Stomach (tissue), 9 donors: ENCODE results near the gene SELENOO. TPM values are rescaled to one million over a fixed set of nuclear protein-coding genes. Genes with fewer than 3 reads are reported as not detected.

ENCODE experiments used
- DNase-seq, 2 donors: peaks; one replicate each; pipeline versions ENCODE4 v3.0.0 to v3.0.0-alpha.2; 2013 to 2019
- H3K27ac ChIP-seq, 5 donors: fragments of 200-600 bp in 4 of 5; sonication (generic) in 4 of 5; one replicate each; pipeline ENCODE4 v1.5.1; 2013 to 2019; ENCODE audit warnings: mild to moderate bottlenecking in 1 of 5, moderate library complexity in 1 of 5
- H3K27me3 ChIP-seq, 3 donors: fragments of 200-600 bp; sonication (generic); one replicate each; pipeline ENCODE4 v1.5.1; 2017 to 2019; ENCODE audit warnings: mixed run types in 1 of 3
- H3K36me3 ChIP-seq, 4 donors: fragments of 200-600 bp; sonication (generic); 1 replicate in 3 of 4; 2 replicates in 1 of 4; pipeline ENCODE4 v1.5.1; 2016 to 2019
- H3K4me1 ChIP-seq, 4 donors: fragments of 200-600 bp; sonication (generic); one replicate each; pipeline ENCODE4 v1.5.1; 2016 to 2019
- H3K4me3 ChIP-seq, 4 donors: fragments of 200-600 bp; sonication (generic) in 3 of 4; one replicate each; pipeline ENCODE4 v1.5.1; 2016 to 2019; ENCODE audit warnings: mild to moderate bottlenecking in 1 of 4
- H3K9me3 ChIP-seq, 4 donors: fragments of 200-600 bp; sonication (generic); one replicate each; pipeline ENCODE4 v1.5.1; 2016 to 2019
- CTCF ChIP-seq, 7 experiments: fragments of 450-650 bp in 4 of 7; fragments of 200-600 bp in 3 of 7; sonication (generic) in 3 of 7; IDR thresholded peaks; one replicate each; pipeline ENCODE4 v1.5.1; 2016 to 2019; ENCODE audit warnings: antibody characterized with exemption in 7 of 7, control low read depth in 2 of 7, mild to moderate bottlenecking in 1 of 7
- EP300 ChIP-seq: sonication (generic); formaldehyde crosslinking; IDR thresholded peaks from one replicate; pipeline ENCODE4 v1.6.1; 2017; ENCODE audit warnings: antibody characterized with exemption
- POLR2A ChIP-seq, 4 donors: fragments of 450-650 bp; IDR thresholded peaks; one replicate each; pipeline ENCODE4 v1.6.1; 2016; ENCODE audit warnings: antibody characterized with exemption in 4 of 4, control low read depth in 2 of 4, mild to moderate bottlenecking in 1 of 4, moderate library complexity in 1 of 4
- POLR2AphosphoS5 ChIP-seq, 3 donors: sonication (generic); formaldehyde crosslinking; IDR thresholded peaks; one replicate each; pipeline ENCODE4 v1.6.1; 2016; ENCODE audit warnings: antibody characterized with exemption in 3 of 3
- WGBS, 5 donors: extraction: QIAGEN DNeasy Blood & Tissue Kit in 3 of 5; methylation state at CpG; one replicate each; pipeline versions ENCODE4 v1.1.5 to v1.1.7; 2013 to 2018; 5-methylcytosine and 5-hydroxymethylcytosine counted together
- intact Hi-C: fragments of 100-400 bp; cut with DNase I; formaldehyde crosslinking; loops from one replicate; pipeline ENCODE4 v1.15.1; 2023; ENCODE audit warnings: low total_unique reads
- polyA plus RNA-seq, 3 donors: library from polyadenylated mRNA; stranded (reverse); fragments of 200-250 nt; gene quantifications; one replicate each; pipeline ENCODE4 v1.2.3, GENCODE V29; 2013
- total RNA-seq, 5 donors: library from RNA; depleted of rRNA; stranded (reverse); fragments of >200 nt; gene quantifications; one replicate each; pipeline versions ENCODE4 v1.1.0 to v1.2.3, GENCODE V29; 2014 to 2016
- donor health status: healthy with polysubstance abuse.
- donor health status: Bipolar disorder and iron deficiency.
- donor health status: healthy.

SELENOO gene
- total and polyA plus RNA-seq, 8 donors, result 10.1 to 185 (median 35.3) TPM

GRCh38 chr22:50198624-50199017 is 2.2 kb upstream of the SELENOO start:
- Histone ChIP-seq H3K27ac (no peak overlapping the region), H3K4me1 (peaks cover 17 to 42% (median 29%) of the 10 kb centered on the region in 4 donors), H3K27me3 (no peaks in the 10 kb centered on the region), H3K9me3 (no peaks in the 10 kb centered on the region), H3K36me3 (peaks cover 28 to 65% (median 58%) of the 10 kb centered on the region in 4 donors), H3K4me3 (no peak overlapping the region)
- intact Hi-C loops, result no loop called here
- no peak for DNase-seq
- 89 to 94% (median 91%) methylated on average over 10 to 16 of the region's 16 CpGs for WGBS, 5 donors
- TF ChIP-seq POLR2AphosphoS5 (IDR thresholded peaks at IDR 0.05) (no peak), EP300 (no peak), POLR2A (IDR thresholded peaks at IDR 0.05) (no peak), CTCF (IDR thresholded peaks at IDR 0.05) (no peak)

- TF ChIP-seq CTCF (IDR thresholded peaks at IDR 0.05), result no peak
- no peak for TF ChIP-seq EP300
- TF ChIP-seq POLR2A (IDR thresholded peaks at IDR 0.05), result no peak
- TF ChIP-seq POLR2AphosphoS5 (IDR thresholded peaks at IDR 0.05), result no peak
- intact Hi-C loops, result no loop called here
- WGBS, 5 donors, result 69 to 81% (median 73%) methylated on average over 14 to 18 of the region's 18 CpGs
- Histone ChIP-seq H3K36me3 (peaks cover 21 to 60% (median 52%) of the 10 kb centered on the region in 4 donors), H3K27ac (peak overlapping the region in 3 of 5 donors; percentile 81 to 92 (median 90)), H3K4me1 (peaks cover 17 to 42% (median 30%) of the 10 kb centered on the region in 4 donors), H3K27me3 (no peaks in the 10 kb centered on the region), H3K9me3 (no peaks in the 10 kb centered on the region), H3K4me3 (peak overlapping the region in 2 of 4 donors; percentile 86 to 92)
- no peak for DNase-seq
These were observed 1.5 kb upstream of the SELENOO start for GRCh38 chr22:50199251-50199721.

GRCh38 chr22:50199829-50200460 is 866 bp upstream of the SELENOO start:
- WGBS, 5 donors, result 8 to 15% (median 13%) methylated on average over 6 to 34 of the region's 34 CpGs
- no peaks in the 10 kb centered on the region for H3K9me3 ChIP-seq
- peaks cover 15 to 58% (median 50%) of the 10 kb centered on the region in 4 donors for H3K36me3 ChIP-seq
- H3K4me3 ChIP-seq, result peak overlapping the region; percentile 86 to 94 (median 90)
- peak in 1 of 2 donors; percentile 33 for DNase-seq
- TF ChIP-seq POLR2A (IDR thresholded peaks at IDR 0.05), result no peak
- TF ChIP-seq EP300, result no peak
- no peak for TF ChIP-seq CTCF (IDR thresholded peaks at IDR 0.05)
- TF ChIP-seq POLR2AphosphoS5 (IDR thresholded peaks at IDR 0.05), result no peak
- peaks cover 17 to 48% (median 32%) of the 10 kb centered on the region in 4 donors for H3K4me1 ChIP-seq
- peak overlapping the region; percentile 81 to 95 (median 90) for H3K27ac ChIP-seq
- intact Hi-C loops, result no loop called here
- H3K27me3 ChIP-seq, result no peaks in the 10 kb centered on the region

GRCh38 chr22:50201191-50202129 is 649 bp downstream of the SELENOO start:
- intact Hi-C loops, result no loop called here
- no peaks in the 10 kb centered on the region for H3K9me3 ChIP-seq
- peaks cover 13 to 58% (median 46%) of the 10 kb centered on the region in 4 donors for H3K36me3 ChIP-seq
- WGBS, 5 donors, result 1 to 4% (median 3%) methylated on average over 24 to 115 of the region's 115 CpGs
- peak overlapping the region; percentile 81 to 95 (median 90) for H3K27ac ChIP-seq
- peak; percentile 62 to 66 for DNase-seq
- peak overlapping the region; percentile 86 to 94 (median 90) for H3K4me3 ChIP-seq
- no peak for TF ChIP-seq POLR2AphosphoS5 (IDR thresholded peaks at IDR 0.05)
- no peak for TF ChIP-seq EP300
- TF ChIP-seq CTCF (IDR thresholded peaks at IDR 0.05), result no peak
- TF ChIP-seq POLR2A (IDR thresholded peaks at IDR 0.05), result no peak
- H3K27me3 ChIP-seq, result no peaks in the 10 kb centered on the region
- peaks cover 17 to 57% (median 39%) of the 10 kb centered on the region in 4 donors for H3K4me1 ChIP-seq
